Measurements from ENCODE around the gene ZFAND2A.

GRCh38 chr7:1130021-1130990 is 29.7 kb downstream of the ZFAND2A start:
- no peak for TF ChIP-seq CTCF (IDR thresholded peaks at IDR 0.05)
- no peak for TF ChIP-seq POLR2A (IDR thresholded peaks at IDR 0.05)

Data from right lobe of liver (tissue), 4 donors.